A549 (cell line): Measurements from ENCODE around the gene MCTP1.

Experiments used
- BCL3 ChIP-seq: fragments of >200 bp; sonication (Bioruptor Twin); formaldehyde crosslinking; IDR thresholded peaks from 3 replicates; pipeline ENCODE4 v1.6.1; 2016
- CTCF ChIP-seq: fragments of >200 bp; sonication (Bioruptor Twin); formaldehyde crosslinking; IDR thresholded peaks from 3 replicates; pipeline ENCODE4 v1.5.1; 2016
- HDAC2 ChIP-seq: fragments of 200-600 bp; sonication (generic); IDR thresholded peaks from 2 replicates; pipeline ENCODE4 v1.6.1; 2016
- HES2 ChIP-seq: fragments of >200 bp; sonication (Bioruptor Twin); formaldehyde crosslinking; IDR thresholded peaks from 2 replicates; pipeline ENCODE4 v1.6.1; 2016
- JUN ChIP-seq, 2 experiments: fragments of >200 bp; sonication (Bioruptor Twin); formaldehyde crosslinking; IDR thresholded peaks; 2 replicates in 1 of 2; 3 replicates in 1 of 2; pipeline ENCODE4 v1.6.1; 2016 to 2017
- JUNB ChIP-seq: fragments of >200 bp; sonication (Bioruptor Twin); formaldehyde crosslinking; IDR thresholded peaks from 2 replicates; pipeline ENCODE4 v1.6.1; 2016
- NR3C1 ChIP-seq: fragments of >200 bp; sonication (Bioruptor Twin); formaldehyde crosslinking; IDR thresholded peaks from 3 replicates; pipeline ENCODE4 v1.6.1; 2017
- POLR2A ChIP-seq: IDR thresholded peaks from 2 replicates; pipeline ENCODE4 v1.6.1; 2012; ENCODE audit warnings: mild to moderate bottlenecking, low read length
- REST ChIP-seq: fragments of 200-600 bp; sonication (generic); IDR thresholded peaks from 2 replicates; pipeline ENCODE4 v1.6.1; 2016; ENCODE audit warnings: antibody characterized with exemption, mild to moderate bottlenecking, moderate library complexity
- SMC3 ChIP-seq: fragments of >200 bp; sonication (Bioruptor Twin); formaldehyde crosslinking; IDR thresholded peaks from 3 replicates; pipeline ENCODE4 v1.6.1; 2018; ENCODE audit warnings: inconsistent platforms
- ZSCAN20 ChIP-seq: fragments of 250-450 bp; sonication (Bioruptor Pico); IDR thresholded peaks from 2 replicates; pipeline ENCODE4 v1.8.0; 2022; ENCODE audit warnings: mild to moderate bottlenecking, moderate library complexity

DNA sequence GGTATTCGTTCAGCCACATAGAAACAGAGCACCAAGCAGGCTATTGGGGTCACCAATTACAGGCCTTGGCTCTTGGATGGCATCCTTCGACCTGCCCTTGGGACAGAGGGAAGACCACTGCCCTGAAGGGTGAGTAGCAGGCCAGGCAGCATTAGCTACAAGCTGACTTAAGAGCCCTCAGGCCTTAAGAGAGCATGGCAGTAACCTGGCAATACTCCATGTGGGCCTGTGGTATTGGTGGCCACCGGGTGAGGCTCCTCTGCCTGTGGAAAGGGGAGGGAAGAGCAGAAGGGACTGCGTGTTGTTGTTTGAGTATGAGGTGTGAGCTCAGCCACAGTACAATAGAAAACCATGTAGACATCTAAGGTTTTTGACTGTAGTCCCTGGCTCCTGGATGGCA, 170.6 kb downstream of the MCTP1 start:
- no peak for TF ChIP-seq SMC3
- no peak for TF ChIP-seq CTCF
- TF ChIP-seq JUN (IDR thresholded peaks at IDR 0.05), result no peak
- TF ChIP-seq POLR2A, result no peak
- no peak for TF ChIP-seq HDAC2
- no peak for TF ChIP-seq NR3C1
- TF ChIP-seq ZSCAN20 (CRISPR knock-in tag), result no peak
- no peak for TF ChIP-seq BCL3
- no peak for TF ChIP-seq JUNB
- TF ChIP-seq HES2, result no peak
- TF ChIP-seq REST, result no peak
